Cardiac fibroblast (primary cell): ENCODE data around the gene TPM4.

Experiments
- DNase-seq, 2 donors: peaks; one replicate each; pipeline versions ENCODE4 v3.0.0 to v3.0.0-alpha.2; 2010; ENCODE audit warnings: low read depth in 2 of 2
- H3K4me3 ChIP-seq, 2 donors: replicated peaks in 1 of 2; 1 replicate in 1 of 2; 2 replicates in 1 of 2; pipeline ENCODE4 v1.5.1; 2011; ENCODE audit warnings: low read depth in 2 of 2, low read length in 2 of 2, mild to moderate bottlenecking in 2 of 2, moderate library complexity in 1 of 2
- CTCF ChIP-seq: IDR thresholded peaks from one replicate; pipeline ENCODE4 v1.5.1; 2011; ENCODE audit warnings: low read depth, mild to moderate bottlenecking, low read length, inconsistent platforms

TPM4 gene

GRCh38 chr19:16087940-16088339 is 11.6 kb downstream of the TPM4 start:
- no peak for TF ChIP-seq CTCF
- no peak for DNase-seq
- H3K4me3 ChIP-seq, result no peak overlapping the region

- peak in 1 of 2 donors; percentile 72 for DNase-seq
- no peak overlapping the region for H3K4me3 ChIP-seq
- peak; percentile 13 for TF ChIP-seq CTCF
Observed at GRCh38 chr19:16088351-16089009, 12.2 kb downstream of the TPM4 start.

DNA sequence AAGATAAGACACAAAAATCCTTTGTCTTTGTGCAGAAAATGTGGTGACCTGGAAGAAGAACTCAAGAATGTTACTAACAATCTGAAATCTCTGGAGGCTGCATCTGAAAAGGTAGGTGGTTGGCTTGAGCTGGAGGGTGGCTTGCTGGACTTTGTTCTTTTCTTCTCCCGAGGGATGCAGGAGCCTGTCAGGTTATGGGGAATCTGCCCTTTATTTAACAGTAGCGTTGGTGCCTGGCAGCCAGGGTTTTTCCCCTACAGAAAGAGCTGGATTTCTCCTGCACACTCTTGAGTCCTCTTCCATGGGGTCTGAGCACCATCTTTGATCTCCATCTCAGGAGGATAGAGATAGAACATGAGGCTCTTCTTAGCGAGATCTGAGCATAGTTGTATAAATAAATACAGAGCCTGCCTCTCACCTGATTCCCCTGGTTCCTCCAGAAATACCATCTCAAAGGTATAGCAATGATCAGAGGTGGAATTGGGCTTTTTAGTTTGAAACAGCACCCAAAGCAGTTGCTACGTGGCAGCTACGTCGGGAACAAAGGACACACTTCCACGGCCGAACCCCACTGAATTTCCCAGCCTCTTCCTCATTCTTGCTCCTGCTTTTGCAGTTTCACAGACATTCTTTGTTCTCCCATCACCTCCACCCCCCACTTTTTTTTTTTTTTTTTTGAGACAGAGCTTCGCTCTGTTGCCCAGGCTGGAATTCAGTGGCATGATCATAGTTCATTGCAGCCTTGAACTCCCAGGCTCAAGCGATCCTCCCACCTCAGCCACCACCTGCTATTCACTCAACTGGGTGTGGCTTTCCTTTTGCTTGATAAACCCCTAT is 12.9 kb downstream of the TPM4 start:
- DNase-seq, result no peak
- H3K4me3 ChIP-seq, result no peak overlapping the region
- no peak for TF ChIP-seq CTCF

DNA sequence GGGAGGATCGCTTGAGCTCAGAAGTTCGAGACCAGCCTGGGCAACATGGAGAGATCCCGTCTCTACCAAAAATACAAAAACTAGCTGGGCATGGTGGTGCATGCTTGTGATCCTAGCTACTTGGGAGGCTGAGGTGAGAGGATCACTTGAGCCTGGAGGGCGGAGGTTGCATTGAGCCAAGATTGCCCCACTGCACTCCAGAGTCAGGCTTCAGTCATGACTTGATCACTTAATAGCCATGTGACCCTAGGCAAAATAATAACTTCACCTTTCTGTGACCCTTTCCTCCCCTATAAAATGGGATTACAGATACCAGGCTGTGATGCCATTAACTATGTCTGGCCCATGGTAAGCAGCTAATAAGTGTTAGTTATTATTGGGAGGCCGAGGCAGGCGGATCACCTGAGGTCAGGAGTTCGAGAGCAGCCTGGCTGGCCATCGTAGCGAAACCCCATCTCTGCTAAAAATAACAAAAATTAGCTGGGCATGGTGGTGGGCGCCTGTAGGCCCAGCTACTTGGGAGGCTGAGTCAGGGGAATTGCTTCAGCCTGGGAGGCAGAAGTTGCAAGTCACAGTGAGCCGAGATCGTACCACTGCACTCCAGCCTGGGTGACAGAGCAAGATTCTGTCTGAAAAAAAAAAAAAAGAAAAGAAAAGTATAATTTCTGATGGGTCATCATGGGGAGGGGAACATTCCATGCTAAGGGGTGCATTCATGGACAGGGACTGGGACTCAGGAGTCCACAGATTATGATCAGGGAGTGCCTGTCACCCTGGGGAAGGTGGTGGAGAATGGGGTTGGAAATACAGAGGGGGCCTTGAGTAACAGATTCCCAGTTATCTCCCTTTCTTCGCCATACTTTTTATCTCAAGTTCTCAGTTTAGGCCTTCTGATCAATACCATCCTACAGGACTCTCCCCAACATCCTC is 15.5 kb downstream of the TPM4 start:
- no peak for TF ChIP-seq CTCF
- no peak overlapping the region for H3K4me3 ChIP-seq
- no peak for DNase-seq

GRCh38 chr19:16094360-16095070 is 18.2 kb downstream of the TPM4 start:
- DNase-seq, result peak; percentile 48 to 58
- no peak overlapping the region for H3K4me3 ChIP-seq
- TF ChIP-seq CTCF, result no peak

GRCh38 chr19:16095071-16095571 is 18.8 kb downstream of the TPM4 start:
- H3K4me3 ChIP-seq, result no peak overlapping the region
- peak in 1 of 2 donors; percentile 63 for DNase-seq
- TF ChIP-seq CTCF, result no peak
